Lower lobe of right lung (tissue), 2 donors: Measurements from ENCODE around the gene ABR. TPM values are rescaled to one million over a fixed set of nuclear protein-coding genes. Genes with fewer than 3 reads are reported as not detected.

Experiments
- ATAC-seq, 2 donors: fragments of 200-7000 bp; cut with Tn5 transposase; one replicate each; pipeline ENCODE4 v1.9.1; 2020 to 2022; ENCODE audit warnings: mild to moderate bottlenecking in 2 of 2, moderate library complexity in 2 of 2
- DNase-seq: peaks from one replicate; pipeline ENCODE4 v3.0.0-alpha.2; 2020
- H3K27ac ChIP-seq: fragments of 200-600 bp; one replicate; pipeline ENCODE4 v1.8.0; 2022
- H3K27me3 ChIP-seq: fragments of 200-600 bp; one replicate; pipeline ENCODE4 v1.8.0; 2022; ENCODE audit warnings: low read depth
- H3K36me3 ChIP-seq: fragments of 200-600 bp; one replicate; pipeline ENCODE4 v1.8.0; 2022; ENCODE audit warnings: mild to moderate bottlenecking
- H3K4me1 ChIP-seq: fragments of 200-600 bp; one replicate; pipeline ENCODE4 v1.8.0; 2022
- H3K4me3 ChIP-seq: fragments of 200-600 bp; one replicate; pipeline ENCODE4 v1.8.0; 2022; ENCODE audit warnings: mild to moderate bottlenecking
- H3K9me3 ChIP-seq: fragments of 200-600 bp; one replicate; pipeline ENCODE4 v1.8.0; 2022
- CTCF ChIP-seq: fragments of 200-600 bp; IDR thresholded peaks from one replicate; pipeline ENCODE4 v1.8.0; 2022; ENCODE audit warnings: antibody characterized with exemption, mild to moderate bottlenecking
- intact Hi-C: fragments of 100-400 bp; cut with DNase I; formaldehyde crosslinking; loops from one replicate; pipeline ENCODE4 v1.11.0; 2022
- total RNA-seq: library from RNA; stranded (reverse); fragmentation: NEBNext Ultra II Directional; extraction: Animal tissue kit (Norgen Biotek cat#: 25700); gene quantifications from one replicate; pipeline ENCODE4 v1.2.1, GENCODE V29; 2021
- donor health status: DM: no; HTN: yes; CAD: no; lungs with severe emphysema.

Gene ABR
- total RNA-seq, 1 donor from 2014 or later = 212 TPM

GRCh38 chr17:1073241-1073962 is 106.4 kb downstream of the ABR start:
- no peaks in the 10 kb centered on the region for H3K27me3 ChIP-seq
- peaks cover 86% of the 10 kb centered on the region for H3K36me3 ChIP-seq

GRCh38 chr17:1072551-1072961 is 107.2 kb downstream of the ABR start:
- intact Hi-C loops = no loop called here
- Histone ChIP-seq H3K9me3 (no peaks in the 10 kb centered on the region), H3K27me3 (no peaks in the 10 kb centered on the region), H3K4me3 (no peak overlapping the region), H3K4me1 (no peaks in the 10 kb centered on the region), H3K36me3 (peaks cover 86% of the 10 kb centered on the region), H3K27ac (no peak overlapping the region)
- ATAC-seq (no peak), DNase-seq (peak; percentile 42)
- no peak for TF ChIP-seq CTCF

More at GRCh38 chr17:1073241-1073962, 106.4 kb downstream of the ABR start:
- Histone ChIP-seq H3K27ac (no peak overlapping the region), H3K4me3 (no peak overlapping the region), H3K9me3 (no peaks in the 10 kb centered on the region), H3K4me1 (no peaks in the 10 kb centered on the region)
- TF ChIP-seq CTCF = no peak
- intact Hi-C loops = no loop called here
- DNase-seq = peak; percentile 34
- no peak for ATAC-seq

GRCh38 chr17:1071103-1071825 is 108.5 kb downstream of the ABR start:
- TF ChIP-seq CTCF = no peak
- peaks cover 88% of the 10 kb centered on the region for H3K36me3 ChIP-seq

GRCh38 chr17:1070411-1070810 is 109.4 kb downstream of the ABR start:
- H3K36me3 ChIP-seq = peaks cover 88% of the 10 kb centered on the region
- DNase-seq = peak; percentile 44

More at GRCh38 chr17:1071103-1071825, 108.5 kb downstream of the ABR start:
- Histone ChIP-seq H3K4me3 (no peak overlapping the region), H3K27ac (no peak overlapping the region), H3K27me3 (no peaks in the 10 kb centered on the region), H3K4me1 (no peaks in the 10 kb centered on the region), H3K9me3 (no peaks in the 10 kb centered on the region)
- no peak for ATAC-seq
- intact Hi-C loops = no loop called here
- peak; percentile 41 for DNase-seq

GRCh38 chr17:1069847-1070246 is 109.9 kb downstream of the ABR start:
- DNase-seq = peak; percentile 33
- no peak overlapping the region for H3K27ac ChIP-seq
- H3K36me3 ChIP-seq = peaks cover 84% of the 10 kb centered on the region
- no peak overlapping the region for H3K4me3 ChIP-seq
- H3K9me3 ChIP-seq = no peaks in the 10 kb centered on the region
- no peaks in the 10 kb centered on the region for H3K4me1 ChIP-seq
- no peak for TF ChIP-seq CTCF
- no peaks in the 10 kb centered on the region for H3K27me3 ChIP-seq
- ATAC-seq = no peak
- intact Hi-C loops = no loop called here

More at GRCh38 chr17:1070411-1070810, 109.4 kb downstream of the ABR start:
- Histone ChIP-seq H3K27me3 (no peaks in the 10 kb centered on the region), H3K4me3 (no peak overlapping the region), H3K4me1 (no peaks in the 10 kb centered on the region), H3K27ac (no peak overlapping the region), H3K9me3 (no peaks in the 10 kb centered on the region)
- ATAC-seq = no peak
- no peak for TF ChIP-seq CTCF
- intact Hi-C loops = no loop called here
